Measurements from ENCODE around the gene NT5C.
"Not testable (repeated sequence)": the region's sequence is repeated elsewhere in the genome, so short reads cannot be mapped to it uniquely, and the experiment has no call there.

Gene NT5C

GRCh38 chr17:75163074-75163473 lies 31.5 kb upstream of the NT5C start:
- TF ChIP-seq CTCF (IDR thresholded peaks at IDR 0.05): no peak
- no peak overlapping the region for H3K27ac ChIP-seq
- no peak overlapping the region for H3K4me3 ChIP-seq
- no peak for DNase-seq (ENCODE audit: low spot score)

- no peak for DNase-seq (ENCODE audit: low spot score)
- Histone ChIP-seq H3K4me3 (no peak overlapping the region), H3K27ac (no peak overlapping the region)
- TF ChIP-seq CTCF (IDR thresholded peaks at IDR 0.05): no peak
Observed at GRCh38 chr17:75160211-75160610, 28.7 kb upstream of the NT5C start.

- no peak for DNase-seq (ENCODE audit: low spot score)
- no peak overlapping the region for H3K4me3 ChIP-seq
- no peak for TF ChIP-seq CTCF (IDR thresholded peaks at IDR 0.05)
- H3K27ac ChIP-seq: no peak overlapping the region
Observed at GRCh38 chr17:75159196-75160031, 27.9 kb upstream of the NT5C start.

DNA sequence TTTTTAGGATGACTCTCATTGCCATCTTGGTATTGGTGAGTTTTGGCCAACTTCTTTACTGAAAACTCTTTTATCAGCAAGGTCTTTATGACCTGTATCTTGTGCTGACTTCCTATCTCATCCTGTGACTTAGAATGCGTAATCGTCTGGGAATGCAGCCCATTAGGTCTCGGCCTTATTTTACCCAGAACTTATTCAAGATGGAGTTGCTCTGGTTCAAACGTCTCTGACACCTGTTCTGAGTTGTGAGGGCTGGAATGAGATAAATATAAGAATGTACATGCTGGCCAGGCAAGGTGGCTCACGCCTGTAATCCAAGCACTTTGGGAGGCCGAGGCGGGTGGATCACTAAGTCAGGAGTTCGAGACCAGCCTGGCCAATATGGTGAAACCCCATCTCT lies 26.9 kb upstream of the NT5C start:
- H3K4me3 ChIP-seq; DNase-seq (ENCODE audit: low spot score); H3K27ac ChIP-seq: not testable (repeated sequence)

GRCh38 chr17:75155191-75155601 lies 23.7 kb upstream of the NT5C start:
- peak overlapping the region; percentile 95 for H3K4me3 ChIP-seq
- TF ChIP-seq CTCF (IDR thresholded peaks at IDR 0.05): no peak
- peak overlapping the region in 1 of 2 donors; percentile 81 for H3K27ac ChIP-seq
- DNase-seq (ENCODE audit: low spot score): no peak

GRCh38 chr17:75154195-75155106 lies 22.9 kb upstream of the NT5C start, which contains the start of gene JPT1:
JPT1 (minus strand) TSS chr17:75154512; CDS start chr17:75154397, 115 bp downstream.
- H3K27ac ChIP-seq: peak within 1 kb of the TSS in 1 of 2 donors; percentile 81

More at GRCh38 chr17:75154195-75155106, 22.9 kb upstream of the NT5C start, which contains the start of gene JPT1:
- H3K4me3 ChIP-seq: peak within 1 kb of the TSS; percentile 95
- no peak for TF ChIP-seq CTCF (IDR thresholded peaks at IDR 0.05)
- DNase-seq (ENCODE audit: low spot score): peak; percentile 98
